Activated CD4-positive, alpha-beta T cell treated with anti-CD3 and anti-CD28 coated beads for 1 hour (primary cell): ENCODE data around the gene CCDC33.

ENCODE experiments used
- DNase-seq: peaks from one replicate; pipeline ENCODE4 v3.0.0-alpha.2; 2020

CCDC33 gene

GRCh38 chr15:74235962-74236361, at the start of gene CCDC33:
CCDC33 (plus strand) TSS chr15:74236326; CDS start chr15:74236720, 394 bp downstream.
- no peak for DNase-seq

GRCh38 chr15:74188216-74188615, 47.9 kb upstream of the CCDC33 start:
- DNase-seq: no peak

- no peak for DNase-seq
Observed at GRCh38 chr15:74191798-74192197, 44.3 kb upstream of the CCDC33 start.

GRCh38 chr15:74192751-74193150, 43.4 kb upstream of the CCDC33 start:
- DNase-seq: no peak

GRCh38 chr15:74193299-74193718, 42.8 kb upstream of the CCDC33 start:
- DNase-seq: no peak

GRCh38 chr15:74193905-74194304, 42.2 kb upstream of the CCDC33 start:
- DNase-seq: no peak

GRCh38 chr15:74194572-74195559, 41.3 kb upstream of the CCDC33 start:
- DNase-seq: no peak

- DNase-seq: no peak
Observed at GRCh38 chr15:74196175-74196574, 40.0 kb upstream of the CCDC33 start.

GRCh38 chr15:74197176-74197965, 38.8 kb upstream of the CCDC33 start:
- DNase-seq: no peak

GRCh38 chr15:74199297-74199652, 36.9 kb upstream of the CCDC33 start:
- DNase-seq: no peak

- DNase-seq: no peak
Observed at GRCh38 chr15:74200412-74200815, 35.7 kb upstream of the CCDC33 start.

- DNase-seq: no peak
Observed at GRCh38 chr15:74200871-74201419, 35.2 kb upstream of the CCDC33 start.

GRCh38 chr15:74201710-74202420, 34.3 kb upstream of the CCDC33 start:
- no peak for DNase-seq

GRCh38 chr15:74202452-74203401, 33.4 kb upstream of the CCDC33 start, which contains the start of gene STRA6:
STRA6 (minus strand) TSS chr15:74202787; CDS start chr15:74202267, 520 bp downstream.
- no peak for DNase-seq

- no peak for DNase-seq
Observed at GRCh38 chr15:74203914-74204431, 32.2 kb upstream of the CCDC33 start.

- DNase-seq: no peak
Observed at GRCh38 chr15:74205582-74205947, 30.6 kb upstream of the CCDC33 start.

GRCh38 chr15:74206801-74207281, 29.3 kb upstream of the CCDC33 start:
- DNase-seq: no peak

GRCh38 chr15:74207652-74208440, 28.3 kb upstream of the CCDC33 start:
- DNase-seq: no peak

- DNase-seq: no peak
Observed at GRCh38 chr15:74208496-74208895, 27.6 kb upstream of the CCDC33 start.

- no peak for DNase-seq
Observed at GRCh38 chr15:74208901-74209559, 27.1 kb upstream of the CCDC33 start.
